HEK293 (cell line): ENCODE measurements around the gene MCM10.

Experiments used
- CTCF ChIA-PET: fragments of 350-600 bp; formaldehyde crosslinking; extraction: SDS; loops from one replicate; lab custom pipeline; 2021; ENCODE audit warnings: antibody characterized with exemption; lab: Yijun Ruan, JAX
- POLR2A ChIA-PET: fragments of 300-600 bp; formaldehyde crosslinking; extraction: SDS; loops from one replicate; lab custom pipeline; 2020; ENCODE audit warnings: antibody characterized with exemption, inconsistent platforms; lab: Yijun Ruan, JAX
- H3K27ac ChIP-seq: fragments of 200-500 bp; sonication (Bioruptor generic); 2 replicates; pipeline ENCODE4 v1.5.1; 2014; ENCODE audit warnings: low read depth, low read length, control low read depth, inconsistent platforms; ENCODE audit errors: extremely low read depth
- H3K36me3 ChIP-seq, 2 experiments: fragments of 200-500 bp in 1 of 2; sonication (Bioruptor generic) in 1 of 2; 1 replicate in 1 of 2; 2 replicates in 1 of 2; pipeline ENCODE4 v1.5.1; 2014 to 2017; ENCODE audit warnings: inconsistent platforms in 2 of 2, low read length in 2 of 2; ENCODE audit not compliant: control insufficient read depth in 2 of 2, insufficient read depth in 1 of 2
- H3K4me1 ChIP-seq: fragments of 200-500 bp; sonication (Bioruptor generic); 2 replicates; pipeline ENCODE4 v1.5.1; 2014; ENCODE audit warnings: mild to moderate bottlenecking, low read length, inconsistent platforms; ENCODE audit not compliant: control insufficient read depth, insufficient read depth
- H3K4me3 ChIP-seq: 2 replicates; pipeline ENCODE4 v1.5.1; 2011; ENCODE audit warnings: low read depth, mild to moderate bottlenecking, control low read depth, low read length, moderate library complexity
- H3K9me3 ChIP-seq: fragments of 200-500 bp; sonication (Bioruptor generic); 2 replicates; pipeline ENCODE4 v1.5.1; 2014; ENCODE audit warnings: low read depth, low read length, inconsistent platforms; ENCODE audit not compliant: control insufficient read depth, insufficient read depth
- ELK4 ChIP-seq: IDR thresholded peaks from 2 replicates; pipeline ENCODE4 v1.6.1; 2011; ENCODE audit warnings: mild to moderate bottlenecking, low read depth, low read length, borderline replicate concordance
- SETDB1 ChIP-seq: IDR thresholded peaks from one replicate; pipeline ENCODE4 v1.6.1; 2017; ENCODE audit warnings: mild to moderate bottlenecking, low read length, moderate library complexity, mixed read lengths; ENCODE audit not compliant: insufficient read length
- ZBTB20 ChIP-seq: fragments of 450-650 bp; formaldehyde crosslinking; IDR thresholded peaks from 2 replicates; pipeline ENCODE4 v1.5.1; 2016; ENCODE audit warnings: missing biosample characterization, missing genetic modification characterization
- ZNF157 ChIP-seq: fragments of 450-650 bp; formaldehyde crosslinking; IDR thresholded peaks from 2 replicates; pipeline ENCODE4 v1.5.1; 2016; ENCODE audit warnings: missing biosample characterization, missing genetic modification characterization
- ZNF202 ChIP-seq: fragments of 450-650 bp; formaldehyde crosslinking; IDR thresholded peaks from 2 replicates; pipeline ENCODE4 v1.5.1; 2016; ENCODE audit warnings: missing biosample characterization, missing genetic modification characterization, borderline replicate concordance
- ZNF23 ChIP-seq: fragments of 450-650 bp; formaldehyde crosslinking; IDR thresholded peaks from 2 replicates; pipeline ENCODE4 v1.5.1; 2016; ENCODE audit warnings: missing biosample characterization, missing genetic modification characterization, borderline replicate concordance
- ZNF248 ChIP-seq: fragments of 450-650 bp; formaldehyde crosslinking; IDR thresholded peaks from 2 replicates; pipeline ENCODE4 v1.5.1; 2017; ENCODE audit warnings: missing biosample characterization, missing genetic modification characterization
- ZNF335 ChIP-seq: fragments of 450-650 bp; formaldehyde crosslinking; conservative IDR thresholded peaks from 2 replicates; pipeline ENCODE4 v1.5.1; 2016; ENCODE audit warnings: missing biosample characterization, missing genetic modification characterization
- ZNF350 ChIP-seq: fragments of 450-650 bp; formaldehyde crosslinking; IDR thresholded peaks from 2 replicates; pipeline ENCODE4 v1.5.0; 2017; ENCODE audit warnings: missing biosample characterization, mild to moderate bottlenecking, missing genetic modification characterization
- ZNF398 ChIP-seq: fragments of 450-650 bp; formaldehyde crosslinking; IDR thresholded peaks from 2 replicates; pipeline ENCODE4 v1.5.1; 2017; ENCODE audit warnings: missing biosample characterization, missing genetic modification characterization
- ZNF48 ChIP-seq: fragments of 450-650 bp; formaldehyde crosslinking; IDR thresholded peaks from 2 replicates; pipeline ENCODE4 v1.5.1; 2016; ENCODE audit warnings: missing biosample characterization, missing genetic modification characterization
- ZNF501 ChIP-seq: fragments of 450-650 bp; formaldehyde crosslinking; IDR thresholded peaks from 2 replicates; pipeline ENCODE4 v1.5.1; 2016; ENCODE audit warnings: missing biosample characterization, missing genetic modification characterization
- ZNF521 ChIP-seq: fragments of 450-650 bp; formaldehyde crosslinking; IDR thresholded peaks from 2 replicates; pipeline ENCODE4 v1.5.1; 2017; ENCODE audit warnings: missing biosample characterization, mild to moderate bottlenecking, missing genetic modification characterization
- ZNF677 ChIP-seq: fragments of 450-650 bp; IDR thresholded peaks from 2 replicates; pipeline ENCODE4 v1.5.0; 2018; ENCODE audit warnings: missing biosample characterization, mild to moderate bottlenecking, missing genetic modification characterization, moderate library complexity
- ZNF776 ChIP-seq: fragments of 450-650 bp; formaldehyde crosslinking; IDR thresholded peaks from 2 replicates; pipeline ENCODE4 v1.5.0; 2017; ENCODE audit warnings: missing biosample characterization, missing genetic modification characterization, borderline replicate concordance
- TF ChIP-seq, protein P1 (sequence below): fragments of 450-650 bp; formaldehyde crosslinking; IDR thresholded peaks from 2 replicates; pipeline ENCODE4 v1.5.1; 2017; ENCODE audit warnings: missing biosample characterization, missing genetic modification characterization
- TF ChIP-seq, protein P2 (sequence below): fragments of 450-650 bp; formaldehyde crosslinking; IDR thresholded peaks from 2 replicates; pipeline ENCODE4 v1.5.1; 2016; ENCODE audit warnings: missing biosample characterization, missing genetic modification characterization
- TF ChIP-seq, protein P3 (sequence below): fragments of 450-650 bp; formaldehyde crosslinking; IDR thresholded peaks from 2 replicates; pipeline ENCODE4 v1.5.1; 2016; ENCODE audit warnings: missing biosample characterization, missing genetic modification characterization, borderline replicate concordance

Gene MCM10

GRCh38 chr10:13182424-13182823, 21.1 kb downstream of the MCM10 start:
- no peak overlapping the region for H3K4me3 ChIP-seq
- TF ChIP-seq ELK4 (no peak), ZNF335 (tag by site-specific recombination) (no peak), ZNF48 (no peak), ZNF248 (no peak), ZNF677 (no peak), ZNF157 (no peak), ZNF501 (tag by site-specific recombination) (no peak), SETDB1 (no peak), ZNF23 (tag by site-specific recombination) (no peak), ZNF521 (no peak), ZNF398 (tag by site-specific recombination) (no peak), ZBTB20 (no peak), ZNF202 (tag by site-specific recombination) (no peak), ZNF776 (tag by site-specific recombination) (no peak)
- TF ChIP-seq, protein P1, sequence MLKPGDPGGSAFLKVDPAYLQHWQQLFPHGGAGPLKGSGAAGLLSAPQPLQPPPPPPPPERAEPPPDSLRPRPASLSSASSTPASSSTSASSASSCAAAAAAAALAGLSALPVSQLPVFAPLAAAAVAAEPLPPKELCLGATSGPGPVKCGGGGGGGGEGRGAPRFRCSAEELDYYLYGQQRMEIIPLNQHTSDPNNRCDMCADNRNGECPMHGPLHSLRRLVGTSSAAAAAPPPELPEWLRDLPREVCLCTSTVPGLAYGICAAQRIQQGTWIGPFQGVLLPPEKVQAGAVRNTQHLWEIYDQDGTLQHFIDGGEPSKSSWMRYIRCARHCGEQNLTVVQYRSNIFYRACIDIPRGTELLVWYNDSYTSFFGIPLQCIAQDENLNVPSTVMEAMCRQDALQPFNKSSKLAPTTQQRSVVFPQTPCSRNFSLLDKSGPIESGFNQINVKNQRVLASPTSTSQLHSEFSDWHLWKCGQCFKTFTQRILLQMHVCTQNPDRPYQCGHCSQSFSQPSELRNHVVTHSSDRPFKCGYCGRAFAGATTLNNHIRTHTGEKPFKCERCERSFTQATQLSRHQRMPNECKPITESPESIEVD (tag by site-specific recombination): no peak
- TF ChIP-seq, protein P2, sequence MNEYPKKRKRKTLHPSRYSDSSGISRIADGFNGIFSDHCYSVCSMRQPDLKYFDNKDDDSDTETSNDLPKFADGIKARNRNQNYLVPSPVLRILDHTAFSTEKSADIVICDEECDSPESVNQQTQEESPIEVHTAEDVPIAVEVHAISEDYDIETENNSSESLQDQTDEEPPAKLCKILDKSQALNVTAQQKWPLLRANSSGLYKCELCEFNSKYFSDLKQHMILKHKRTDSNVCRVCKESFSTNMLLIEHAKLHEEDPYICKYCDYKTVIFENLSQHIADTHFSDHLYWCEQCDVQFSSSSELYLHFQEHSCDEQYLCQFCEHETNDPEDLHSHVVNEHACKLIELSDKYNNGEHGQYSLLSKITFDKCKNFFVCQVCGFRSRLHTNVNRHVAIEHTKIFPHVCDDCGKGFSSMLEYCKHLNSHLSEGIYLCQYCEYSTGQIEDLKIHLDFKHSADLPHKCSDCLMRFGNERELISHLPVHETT: no peak
- TF ChIP-seq, protein P3, sequence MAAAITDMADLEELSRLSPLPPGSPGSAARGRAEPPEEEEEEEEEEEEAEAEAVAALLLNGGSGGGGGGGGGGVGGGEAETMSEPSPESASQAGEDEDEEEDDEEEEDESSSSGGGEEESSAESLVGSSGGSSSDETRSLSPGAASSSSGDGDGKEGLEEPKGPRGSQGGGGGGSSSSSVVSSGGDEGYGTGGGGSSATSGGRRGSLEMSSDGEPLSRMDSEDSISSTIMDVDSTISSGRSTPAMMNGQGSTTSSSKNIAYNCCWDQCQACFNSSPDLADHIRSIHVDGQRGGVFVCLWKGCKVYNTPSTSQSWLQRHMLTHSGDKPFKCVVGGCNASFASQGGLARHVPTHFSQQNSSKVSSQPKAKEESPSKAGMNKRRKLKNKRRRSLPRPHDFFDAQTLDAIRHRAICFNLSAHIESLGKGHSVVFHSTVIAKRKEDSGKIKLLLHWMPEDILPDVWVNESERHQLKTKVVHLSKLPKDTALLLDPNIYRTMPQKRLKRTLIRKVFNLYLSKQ: no peak
- H3K9me3 ChIP-seq: no peaks in the 10 kb centered on the region
- ChIA-PET CTCF (interaction anchor here (0.6 kb wide), 1 partner anchor 11 kb away, joined by 5 read pairs; no protein-coding TSS in a partner anchor), POLR2A (no interaction called here)
- no peaks in the 10 kb centered on the region for H3K4me1 ChIP-seq
- H3K36me3 ChIP-seq: peaks cover 74 to 97% of the 10 kb centered on the region in 2 experiments
- H3K27ac ChIP-seq: no peak overlapping the region

DNA sequence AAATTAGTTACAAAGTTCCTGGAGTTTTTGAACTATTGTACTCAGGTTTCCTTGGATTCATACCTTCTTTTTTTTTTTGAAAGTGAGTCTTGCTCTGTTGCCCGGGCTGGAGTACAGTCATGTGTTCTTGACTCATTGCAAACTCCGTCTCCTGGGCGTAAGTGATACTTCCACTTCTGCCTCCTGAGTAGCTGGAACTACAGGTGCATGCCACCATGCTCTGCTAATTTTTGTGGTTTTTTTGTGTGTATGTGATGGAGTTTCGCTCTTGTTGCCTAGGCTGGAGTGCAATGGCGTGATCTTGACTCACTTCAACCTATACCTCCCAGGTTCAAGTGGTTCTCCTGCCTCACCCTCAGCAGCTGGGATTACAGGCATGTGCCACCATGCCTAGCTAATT, 22.3 kb downstream of the MCM10 start:
- TF ChIP-seq ZNF350 (tag by site-specific recombination): no peak
- Histone ChIP-seq H3K4me3 (no peak overlapping the region), H3K4me1 (no peaks in the 10 kb centered on the region), H3K27ac (no peak overlapping the region), H3K36me3 (peaks cover 70 to 96% of the 10 kb centered on the region in 2 experiments), H3K9me3 (no peaks in the 10 kb centered on the region)
- ChIA-PET POLR2A (no interaction called here), CTCF (interaction anchor here (1.0 kb wide), 1 partner anchor 89 kb away, joined by 3 read pairs; no protein-coding TSS in a partner anchor)
